Sigmoid colon (tissue), 7 donors: Measurements from ENCODE around the gene TRIM39. TPM values are rescaled to one million over a fixed set of nuclear protein-coding genes. Genes with fewer than 3 reads are reported as not detected.

Experiments used
- DNase-seq: peaks from one replicate; pipeline ENCODE4 v3.0.0-alpha.2; 2019
- H3K27ac ChIP-seq, 4 donors: fragments of 200-600 bp; sonication (generic); one replicate each; pipeline ENCODE4 v1.5.1; 2016 to 2019; ENCODE audit warnings: mild to moderate bottlenecking in 1 of 4
- H3K27me3 ChIP-seq, 3 donors: fragments of 200-600 bp; sonication (generic); one replicate each; pipeline ENCODE4 v1.5.1; 2019; ENCODE audit warnings: mild to moderate bottlenecking in 1 of 3
- H3K36me3 ChIP-seq, 4 donors: fragments of 200-600 bp; sonication (generic); one replicate each; pipeline ENCODE4 v1.5.1; 2016 to 2019
- H3K4me1 ChIP-seq, 4 donors: fragments of 200-600 bp; sonication (generic); one replicate each; pipeline ENCODE4 v1.5.1; 2017 to 2019
- H3K4me3 ChIP-seq, 4 donors: fragments of 200-600 bp; sonication (generic); one replicate each; pipeline ENCODE4 v1.5.1; 2017 to 2019; ENCODE audit warnings: mild to moderate bottlenecking in 2 of 4, moderate library complexity in 1 of 4
- H3K9me3 ChIP-seq, 4 donors: fragments of 200-600 bp in 3 of 4; sonication (generic) in 3 of 4; one replicate each; pipeline versions ENCODE4 v1.5.1 to v1.6.1; 2013 to 2019
- EP300 ChIP-seq, 4 donors: sonication (generic); formaldehyde crosslinking; IDR thresholded peaks; one replicate each; pipeline ENCODE4 v1.6.1; 2017; ENCODE audit warnings: antibody characterized with exemption in 4 of 4
- POLR2A ChIP-seq, 2 donors: fragments of 450-650 bp; IDR thresholded peaks; one replicate each; pipeline ENCODE4 v1.6.1; 2016; ENCODE audit warnings: antibody characterized with exemption in 2 of 2, mild to moderate bottlenecking in 2 of 2, moderate library complexity in 2 of 2
- POLR2AphosphoS5 ChIP-seq, 4 donors: sonication (generic); formaldehyde crosslinking; IDR thresholded peaks; one replicate each; pipeline ENCODE4 v1.6.1; 2017; ENCODE audit warnings: antibody characterized with exemption in 4 of 4
- WGBS, 2 donors: extraction: QIAGEN DNeasy Blood & Tissue Kit; methylation state at CpG; one replicate each; pipeline ENCODE4 v1.1.7; 2013; 5-methylcytosine and 5-hydroxymethylcytosine counted together
- intact Hi-C: fragments of 100-400 bp; cut with DNase I; formaldehyde crosslinking; loops from one replicate; pipeline ENCODE4 v1.15.1; 2023
- polyA plus RNA-seq, 3 donors: library from polyadenylated mRNA; stranded (reverse); fragments of 200-250 nt; gene quantifications; one replicate each; pipeline ENCODE4 v1.2.3, GENCODE V29; 2013
- total RNA-seq, 4 donors: library from RNA; depleted of rRNA; stranded (reverse); fragments of >200 nt; gene quantifications; one replicate each; pipeline ENCODE4 v1.1.0, GENCODE V29; 2016
- TF ChIP-seq, protein P1 (sequence below), 4 experiments: fragments of 450-650 bp in 3 of 4; fragments of 200-600 bp in 1 of 4; IDR thresholded peaks; one replicate each; pipeline ENCODE4 v1.5.1; 2016 to 2019; ENCODE audit warnings: antibody characterized with exemption in 4 of 4, mild to moderate bottlenecking in 3 of 4, moderate library complexity in 2 of 4
- donor health status: healthy with polysubstance abuse.
- donor health status: Bipolar disorder and iron deficiency.
- donor health status: healthy.

The TRIM39 gene
- total and polyA plus RNA-seq, 7 donors = 5.1 to 23.2 (median 11.9) TPM

DNA sequence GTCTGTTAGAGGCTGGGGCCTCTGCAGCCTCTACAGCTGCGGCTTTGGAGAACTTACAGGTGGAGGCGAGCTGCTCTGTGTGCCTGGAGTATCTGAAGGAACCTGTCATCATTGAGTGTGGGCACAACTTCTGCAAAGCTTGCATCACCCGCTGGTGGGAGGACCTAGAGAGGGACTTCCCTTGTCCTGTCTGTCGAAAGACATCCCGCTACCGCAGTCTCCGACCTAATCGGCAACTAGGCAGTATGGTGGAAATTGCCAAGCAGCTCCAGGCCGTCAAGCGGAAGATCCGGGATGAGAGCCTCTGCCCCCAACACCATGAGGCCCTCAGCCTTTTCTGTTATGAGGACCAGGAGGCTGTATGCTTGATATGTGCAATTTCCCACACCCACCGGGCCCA, 2.6 kb downstream of the TRIM39 start:
- peaks cover 0 to 24% (median 22%) of the 10 kb centered on the region in 4 donors for H3K4me1 ChIP-seq
- WGBS, 2 donors = 96 to 97% methylated on average over 12 of the region's 12 CpGs
- intact Hi-C loops = loop anchor here (5.0 to 10.0 kb wide), 3 partner anchors 67 to 605 kb away; partner anchors contain the start of genes HLA-F and TRIM26
- no peaks in the 10 kb centered on the region for H3K27me3 ChIP-seq
- peaks cover 16 to 49% (median 24%) of the 10 kb centered on the region in 4 donors for H3K36me3 ChIP-seq
- TF ChIP-seq EP300 (IDR thresholded peaks at IDR 0.05) (no peak), POLR2AphosphoS5 (IDR thresholded peaks at IDR 0.05) (no peak), POLR2A (IDR thresholded peaks at IDR 0.05) (no peak)
- no peak for DNase-seq
- H3K9me3 ChIP-seq = no peaks in the 10 kb centered on the region
- no peak overlapping the region for H3K4me3 ChIP-seq
- no peak overlapping the region for H3K27ac ChIP-seq

DNA sequence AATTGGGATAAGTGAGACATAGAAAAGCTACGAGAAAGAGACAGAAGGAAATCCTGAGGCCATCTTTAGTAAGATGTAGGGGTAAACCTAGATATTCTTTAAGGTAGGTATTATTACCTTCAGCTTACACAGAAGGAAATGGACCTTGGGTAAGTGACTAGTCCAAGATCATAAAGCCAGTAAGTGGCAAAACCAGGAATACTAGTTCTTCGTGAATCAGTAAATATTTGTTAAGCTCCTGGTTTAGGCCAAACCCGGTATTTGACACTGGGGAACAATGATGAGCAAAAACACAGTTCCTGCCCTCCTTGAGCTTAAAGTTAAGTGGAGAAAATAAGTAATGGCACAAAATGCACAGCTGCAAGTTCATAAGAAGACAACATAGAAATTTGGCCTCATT, 5.3 kb downstream of the TRIM39 start:
- H3K27ac ChIP-seq = no peak overlapping the region
- H3K36me3 ChIP-seq = peaks cover 29 to 76% (median 39%) of the 10 kb centered on the region in 4 donors
- 55 to 76% methylated on average over 3 of the region's 3 CpGs for WGBS, 2 donors
- no peak for DNase-seq
- TF ChIP-seq POLR2AphosphoS5 (IDR thresholded peaks at IDR 0.05) (no peak), POLR2A (IDR thresholded peaks at IDR 0.05) (no peak), EP300 (IDR thresholded peaks at IDR 0.05) (no peak)
- TF ChIP-seq, protein P1, sequence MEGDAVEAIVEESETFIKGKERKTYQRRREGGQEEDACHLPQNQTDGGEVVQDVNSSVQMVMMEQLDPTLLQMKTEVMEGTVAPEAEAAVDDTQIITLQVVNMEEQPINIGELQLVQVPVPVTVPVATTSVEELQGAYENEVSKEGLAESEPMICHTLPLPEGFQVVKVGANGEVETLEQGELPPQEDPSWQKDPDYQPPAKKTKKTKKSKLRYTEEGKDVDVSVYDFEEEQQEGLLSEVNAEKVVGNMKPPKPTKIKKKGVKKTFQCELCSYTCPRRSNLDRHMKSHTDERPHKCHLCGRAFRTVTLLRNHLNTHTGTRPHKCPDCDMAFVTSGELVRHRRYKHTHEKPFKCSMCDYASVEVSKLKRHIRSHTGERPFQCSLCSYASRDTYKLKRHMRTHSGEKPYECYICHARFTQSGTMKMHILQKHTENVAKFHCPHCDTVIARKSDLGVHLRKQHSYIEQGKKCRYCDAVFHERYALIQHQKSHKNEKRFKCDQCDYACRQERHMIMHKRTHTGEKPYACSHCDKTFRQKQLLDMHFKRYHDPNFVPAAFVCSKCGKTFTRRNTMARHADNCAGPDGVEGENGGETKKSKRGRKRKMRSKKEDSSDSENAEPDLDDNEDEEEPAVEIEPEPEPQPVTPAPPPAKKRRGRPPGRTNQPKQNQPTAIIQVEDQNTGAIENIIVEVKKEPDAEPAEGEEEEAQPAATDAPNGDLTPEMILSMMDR (IDR thresholded peaks at IDR 0.05) = no peak
- intact Hi-C loops = no loop called here
- peaks cover 0 to 10% (median 8%) of the 10 kb centered on the region in 4 donors for H3K4me1 ChIP-seq
- H3K4me3 ChIP-seq = no peak overlapping the region
- no peaks in the 10 kb centered on the region for H3K9me3 ChIP-seq
- H3K27me3 ChIP-seq = no peaks in the 10 kb centered on the region

DNA sequence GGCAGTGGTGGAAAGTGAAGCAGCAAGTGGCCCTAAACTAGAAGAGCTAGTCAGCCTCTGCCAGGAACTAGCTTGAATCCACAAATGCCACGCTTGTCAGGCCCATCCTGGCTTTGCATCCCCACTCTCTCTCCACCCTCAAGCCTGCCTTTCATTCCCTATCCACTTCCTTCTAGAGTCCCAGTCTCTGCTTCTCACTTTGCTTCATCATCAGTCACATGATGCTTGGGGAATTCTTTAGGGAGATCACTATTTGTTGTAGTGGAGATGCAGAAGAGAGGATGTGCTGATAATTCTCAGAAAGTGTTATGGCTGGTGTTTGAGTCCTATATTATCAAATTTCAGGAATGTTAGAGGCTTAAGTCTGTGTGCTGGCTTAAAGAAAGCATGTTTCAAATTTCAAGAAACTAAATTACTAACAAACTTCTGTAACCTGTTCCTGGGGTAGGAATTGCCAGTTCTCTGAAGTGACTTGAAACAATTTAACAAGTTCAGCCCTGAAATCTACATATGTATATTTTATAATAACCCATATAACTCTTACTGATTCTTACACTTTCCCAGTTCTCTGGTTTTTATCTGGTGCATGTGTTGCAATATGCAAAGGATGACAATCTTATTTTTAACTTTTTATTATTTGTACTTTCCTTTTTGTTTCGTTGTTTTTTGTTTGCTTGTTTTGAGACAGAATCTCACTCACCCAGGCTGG, 7.5 kb downstream of the TRIM39 start:
- 87 to 93% methylated on average over 2 of the region's 2 CpGs for whole genome bisulfite sequencing, 2 donors

DNA sequence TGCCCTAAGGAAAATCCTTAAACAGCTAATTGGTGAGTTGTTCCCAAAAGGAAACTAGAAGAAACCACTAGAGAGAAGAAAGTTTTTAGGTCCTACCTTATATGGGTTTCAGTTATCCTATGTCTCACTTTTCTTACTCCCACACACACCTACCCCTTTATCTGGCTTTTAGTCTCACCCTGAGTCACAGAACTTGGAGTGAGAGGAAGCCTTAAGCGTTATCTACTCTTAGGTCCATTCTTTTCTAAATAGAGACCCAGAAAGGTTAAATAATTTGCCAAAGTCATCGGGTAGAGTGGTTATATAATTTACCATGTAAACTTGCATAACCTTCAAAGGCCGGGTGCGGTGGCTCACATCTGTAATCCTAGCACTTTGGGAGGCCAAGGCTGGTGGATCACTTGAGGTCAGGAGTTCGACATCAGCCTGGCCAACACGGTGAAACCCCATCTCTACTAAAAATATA, 13.9 kb downstream of the TRIM39 start:
- Histone ChIP-seq H3K27ac (no peak overlapping the region), H3K4me1 (peaks cover 0 to 6% (median 4%) of the 10 kb centered on the region in 4 donors), H3K4me3 (no peak overlapping the region), H3K9me3 (no peaks in the 10 kb centered on the region), H3K36me3 (peaks cover 19 to 69% (median 31%) of the 10 kb centered on the region in 4 donors), H3K27me3 (no peaks in the 10 kb centered on the region)
- intact Hi-C loops = loop anchor here (10.0 kb wide), 2 partner anchors 204 to 236 kb away; no protein-coding TSS in a partner anchor
- TF ChIP-seq POLR2A (IDR thresholded peaks at IDR 0.05) = no peak
- TF ChIP-seq EP300 (IDR thresholded peaks at IDR 0.05) = no peak
- DNase-seq = no peak
- WGBS, 2 donors = 88 to 94% methylated on average over 6 of the region's 6 CpGs

More for the DNA sequence above, 7.5 kb downstream of the TRIM39 start:
- Histone ChIP-seq H3K27ac (no peak overlapping the region), H3K4me3 (no peak overlapping the region), H3K4me1 (no peaks in the 10 kb centered on the region), H3K9me3 (no peaks in the 10 kb centered on the region), H3K36me3 (peaks cover 35 to 96% (median 40%) of the 10 kb centered on the region in 4 donors), H3K27me3 (no peaks in the 10 kb centered on the region)
- no peak for TF ChIP-seq POLR2A (IDR thresholded peaks at IDR 0.05)
- TF ChIP-seq, protein P1 (IDR thresholded peaks at IDR 0.05) = no peak
- no peak for TF ChIP-seq POLR2AphosphoS5 (IDR thresholded peaks at IDR 0.05)
- no peak for TF ChIP-seq EP300 (IDR thresholded peaks at IDR 0.05)
- intact Hi-C loops = no loop called here
- no peak for DNase-seq

DNA sequence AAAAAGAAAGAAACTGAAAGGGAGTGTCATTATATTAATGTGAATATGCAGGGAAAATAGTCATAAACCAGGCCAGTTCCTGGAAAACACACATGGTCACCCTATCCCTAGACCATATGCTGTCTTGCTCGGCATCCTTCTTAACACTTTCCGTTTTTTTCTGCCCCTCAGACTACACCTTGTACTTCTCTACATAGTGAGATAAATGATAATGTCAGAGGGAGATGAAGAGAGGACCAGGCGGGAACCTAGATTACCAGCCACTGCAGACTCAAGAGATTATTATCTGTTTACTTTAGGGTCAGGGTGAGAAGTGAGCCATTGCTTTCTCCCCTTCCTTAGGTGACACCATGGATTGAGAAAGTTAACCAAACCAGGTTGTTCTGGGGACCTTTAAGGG, 14.5 kb downstream of the TRIM39 start:
- DNase-seq = no peak
- Histone ChIP-seq H3K27me3 (no peaks in the 10 kb centered on the region), H3K9me3 (no peaks in the 10 kb centered on the region), H3K4me1 (peaks cover 0 to 12% (median 9%) of the 10 kb centered on the region in 4 donors), H3K4me3 (no peak overlapping the region), H3K27ac (no peak overlapping the region), H3K36me3 (peaks cover 13 to 63% (median 25%) of the 10 kb centered on the region in 4 donors)
- no peak for TF ChIP-seq EP300 (IDR thresholded peaks at IDR 0.05)
- no peak for TF ChIP-seq POLR2AphosphoS5 (IDR thresholded peaks at IDR 0.05)
- TF ChIP-seq, protein P1 (IDR thresholded peaks at IDR 0.05) = no peak
- no peak for TF ChIP-seq POLR2A (IDR thresholded peaks at IDR 0.05)
- intact Hi-C loops = loop anchor here (10.0 kb wide), 2 partner anchors 204 to 236 kb away; no protein-coding TSS in a partner anchor
- 93 to 99% methylated on average over 3 of the region's 3 CpGs for WGBS, 2 donors
